Activated CD8-positive, alpha-beta memory T cell treated with anti-CD3 and anti-CD28 coated beads, Interleukin-2, amount 10 ng/mL, durations not matched to agents 7 days and 5 days (primary cell): ENCODE results near the gene GOLM1. TPM values are rescaled to one million over a fixed set of nuclear protein-coding genes. Genes with fewer than 3 reads are reported as not detected.

Source experiments
- ATAC-seq: fragments of 150-1000 bp; cut with Tn5 transposase; one replicate; pipeline ENCODE4 v1.10.0; 2021; ENCODE audit warnings: moderate library complexity
- CTCF ChIA-PET: fragments of 350-600 bp; sonication (Branson Sonifier 250); formaldehyde crosslinking; loops from one replicate; lab custom pipeline; 2021; ENCODE audit warnings: antibody characterized with exemption; lab: Charles Lee
- DNase-seq: peaks from one replicate; pipeline ENCODE4 v3.0.0-alpha.2; 2020
- H3K27ac Mint-ChIP-seq: one replicate; pipeline ENCODE4 v1.8.0; 2021; ENCODE audit warnings: mild to moderate bottlenecking, mixed read lengths
- H3K27me3 Mint-ChIP-seq: one replicate; pipeline ENCODE4 v1.8.0; 2021; ENCODE audit warnings: mixed read lengths
- H3K36me3 Mint-ChIP-seq: one replicate; pipeline ENCODE4 v1.8.0; 2021; ENCODE audit warnings: mild to moderate bottlenecking, mixed read lengths
- H3K4me1 Mint-ChIP-seq: one replicate; pipeline ENCODE4 v1.8.0; 2021; ENCODE audit warnings: mixed read lengths
- H3K4me3 Mint-ChIP-seq: one replicate; pipeline ENCODE4 v1.8.0; 2021; ENCODE audit warnings: mild to moderate bottlenecking, moderate library complexity, mixed read lengths
- H3K9me3 Mint-ChIP-seq: one replicate; pipeline ENCODE4 v1.8.0; 2022; ENCODE audit warnings: low read depth, mixed read lengths
- total RNA-seq, 2 experiments: library from RNA; stranded (reverse); gene quantifications; one replicate each; pipeline ENCODE4 v1.2.3, GENCODE V29; 2021

Gene GOLM1
- total RNA-seq, 2 experiments from 2014 or later: 3.0 to 5.5 TPM

DNA sequence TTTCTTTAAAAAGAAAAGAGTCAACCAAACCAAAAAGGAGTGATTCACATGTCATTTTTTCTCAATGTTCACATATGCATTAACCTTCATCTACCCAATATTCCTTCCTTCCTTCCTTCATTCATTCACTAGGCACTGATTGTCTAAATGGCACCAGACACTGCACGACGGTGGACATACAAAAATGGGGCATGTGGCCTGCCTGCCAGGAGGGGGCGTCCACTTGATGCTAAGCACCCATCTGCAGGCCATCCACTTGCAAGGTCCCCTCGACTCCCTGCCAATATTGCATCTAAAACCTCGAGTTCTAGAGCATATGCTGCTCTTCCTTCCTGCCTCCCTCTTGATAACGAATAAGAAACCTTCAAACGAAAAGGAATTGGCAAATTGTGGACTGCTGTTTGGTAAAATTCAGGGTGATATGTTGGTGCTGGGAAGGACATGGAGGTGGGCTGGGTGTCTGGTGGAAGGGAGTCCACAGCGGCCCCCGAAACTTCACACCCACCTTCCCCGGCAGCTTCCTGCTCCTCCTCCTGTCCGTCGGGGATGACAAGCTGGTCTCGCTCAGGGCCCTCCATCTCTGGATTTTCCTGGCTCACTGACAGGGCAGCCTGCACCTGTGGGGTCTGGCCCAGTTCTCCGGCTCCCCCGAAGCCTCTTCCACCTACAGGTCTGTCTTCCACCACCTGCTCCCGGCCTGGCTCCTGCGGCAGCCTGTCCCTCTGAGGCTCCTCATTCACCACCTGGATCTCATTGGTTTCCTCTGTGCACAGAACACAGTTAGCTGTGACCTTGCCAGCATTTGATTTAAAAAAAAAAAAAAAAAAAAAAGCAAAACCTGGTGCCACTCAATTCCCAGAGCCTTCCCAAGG, 64.3 kb downstream of the GOLM1 start:
- DNase-seq: no peak
- no peak overlapping the region for H3K4me3 Mint-ChIP-seq
- H3K9me3 Mint-ChIP-seq: no peaks in the 10 kb centered on the region

DNA sequence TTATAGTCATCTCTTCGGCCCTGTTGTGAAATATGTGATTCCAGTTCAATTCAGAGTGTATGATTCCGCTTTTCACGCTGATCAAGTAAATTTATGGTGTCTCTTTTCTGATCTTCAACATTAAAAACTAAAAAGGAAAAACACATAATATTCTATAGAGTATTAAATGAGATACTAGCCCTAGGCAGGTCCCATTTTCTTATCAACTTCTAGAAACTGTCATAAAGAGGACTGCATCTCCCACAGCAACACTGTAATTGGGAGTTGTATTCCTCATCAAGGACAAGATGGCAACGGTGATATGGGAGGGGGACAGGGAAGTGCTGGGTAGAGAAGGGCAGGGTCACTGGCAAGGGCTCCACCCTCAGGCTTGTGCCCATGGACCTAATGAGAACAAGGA, 71.6 kb downstream of the GOLM1 start:
- DNase-seq (no peak), ATAC-seq (no peak)
- Mint-ChIP-seq H3K36me3 (peaks cover 42% of the 10 kb centered on the region), H3K27me3 (no peaks in the 10 kb centered on the region), H3K9me3 (no peaks in the 10 kb centered on the region), H3K4me1 (peaks cover 8% of the 10 kb centered on the region), H3K4me3 (no peak overlapping the region), H3K27ac (no peak overlapping the region)
- CTCF ChIA-PET: no interaction called here

More for the DNA sequence above, 64.3 kb downstream of the GOLM1 start:
- ATAC-seq: no peak
- Mint-ChIP-seq H3K27me3 (no peaks in the 10 kb centered on the region), H3K27ac (no peak overlapping the region), H3K4me1 (no peaks in the 10 kb centered on the region), H3K36me3 (no peaks in the 10 kb centered on the region)
- CTCF ChIA-PET: interaction anchor here (0.7 kb wide), 1 partner anchor 12 kb away, joined by 3 read pairs; no protein-coding TSS in a partner anchor

DNA sequence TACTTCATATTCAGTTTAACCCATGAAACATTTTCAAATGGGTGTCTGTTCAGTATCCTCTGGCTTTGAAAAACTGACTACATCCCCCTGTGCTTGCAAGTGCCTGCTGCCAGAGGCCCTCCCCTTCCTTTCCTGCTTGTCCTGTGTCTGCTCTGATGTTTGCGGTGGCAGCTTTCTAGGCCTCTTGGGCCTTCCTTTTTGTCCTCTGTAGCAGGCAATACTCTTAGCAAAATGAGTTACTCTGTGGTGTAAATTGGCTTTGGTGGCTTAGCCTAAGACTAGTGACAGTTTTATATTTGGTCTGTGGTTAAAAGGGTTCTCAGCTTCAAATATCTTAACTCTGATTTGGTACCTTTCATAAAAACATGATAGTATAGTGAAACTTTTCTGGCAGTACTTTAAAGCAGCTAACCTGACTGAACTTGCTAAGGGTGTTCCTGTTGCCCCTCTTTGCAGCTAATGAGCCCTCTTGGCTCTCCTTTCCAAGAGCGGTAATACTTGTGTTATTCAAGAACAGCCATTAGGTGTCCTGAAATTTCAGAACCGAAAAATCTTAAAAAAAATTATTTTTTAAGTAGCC, 76.6 kb downstream of the GOLM1 start:
- H3K4me1 Mint-ChIP-seq: peaks cover 23% of the 10 kb centered on the region
- no peaks in the 10 kb centered on the region for H3K27me3 Mint-ChIP-seq
- H3K9me3 Mint-ChIP-seq: no peaks in the 10 kb centered on the region
- DNase-seq (peak; percentile 77), ATAC-seq (peak; percentile 91)
- H3K27ac Mint-ChIP-seq: peak overlapping the region; percentile 79
- H3K4me3 Mint-ChIP-seq: no peak overlapping the region
- CTCF ChIA-PET: interaction anchor here (0.9 kb wide), 1 partner anchor 78 kb away, joined by 3 read pairs; no protein-coding TSS in a partner anchor
- peaks cover 58% of the 10 kb centered on the region for H3K36me3 Mint-ChIP-seq

DNA sequence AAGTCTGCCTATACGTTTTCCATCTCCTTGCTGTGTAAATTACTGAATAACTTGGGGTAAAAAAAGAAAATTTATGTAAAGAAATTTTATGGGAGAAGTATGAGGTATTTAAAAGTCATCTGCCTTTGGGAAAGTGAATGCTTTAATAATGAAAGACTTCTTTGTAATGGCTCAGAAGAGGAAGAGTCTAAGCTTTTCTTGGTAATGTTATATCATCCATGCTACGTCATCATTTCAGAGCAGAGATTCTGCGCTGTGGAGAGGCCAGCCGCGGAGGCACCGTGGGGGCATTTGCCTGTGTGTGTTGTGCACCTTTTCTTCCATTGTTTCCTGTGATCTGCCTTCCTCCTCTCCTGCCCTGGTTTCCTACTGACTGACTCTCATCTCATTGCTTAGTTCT, 78.2 kb downstream of the GOLM1 start:
- CTCF ChIA-PET: interaction anchor here (0.8 to 1.2 kb wide), 2 partner anchors 8 to 14 kb away, joined by 3 read pairs; no protein-coding TSS in a partner anchor
- DNase-seq (no peak), ATAC-seq (no peak)
- Mint-ChIP-seq H3K4me3 (no peak overlapping the region), H3K9me3 (no peaks in the 10 kb centered on the region), H3K27ac (no peak overlapping the region), H3K4me1 (peaks cover 23% of the 10 kb centered on the region), H3K36me3 (peaks cover 62% of the 10 kb centered on the region), H3K27me3 (no peaks in the 10 kb centered on the region)

DNA sequence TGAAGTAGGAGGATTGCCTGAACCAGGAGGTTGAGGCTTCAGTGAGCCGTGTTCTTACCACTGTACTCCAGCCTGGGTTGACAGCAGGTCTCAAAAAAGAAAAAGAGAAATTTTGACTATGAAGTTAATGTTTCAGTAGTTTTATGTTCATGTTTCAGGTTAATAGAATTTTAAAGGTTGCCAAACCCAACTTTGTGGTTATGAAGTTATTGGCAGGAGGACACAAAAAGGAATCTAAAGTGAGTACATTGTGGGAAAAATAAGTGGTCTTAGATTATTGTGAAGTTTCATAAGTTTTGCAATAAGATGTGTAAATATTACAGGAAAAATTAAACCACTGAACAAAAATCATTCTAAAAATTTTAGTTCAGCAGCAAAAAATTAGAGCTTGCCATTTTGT, 78.6 kb downstream of the GOLM1 start:
- H3K4me3 Mint-ChIP-seq: no peak overlapping the region
- no peaks in the 10 kb centered on the region for H3K9me3 Mint-ChIP-seq
- no peak for DNase-seq
- H3K4me1 Mint-ChIP-seq: peaks cover 23% of the 10 kb centered on the region
- no peak for ATAC-seq
- H3K36me3 Mint-ChIP-seq: peaks cover 60% of the 10 kb centered on the region
- no peak overlapping the region for H3K27ac Mint-ChIP-seq
- H3K27me3 Mint-ChIP-seq: no peaks in the 10 kb centered on the region
- CTCF ChIA-PET: interaction anchor here (0.8 to 1.2 kb wide), 2 partner anchors 9 to 14 kb away, joined by 3 read pairs; no protein-coding TSS in a partner anchor

DNA sequence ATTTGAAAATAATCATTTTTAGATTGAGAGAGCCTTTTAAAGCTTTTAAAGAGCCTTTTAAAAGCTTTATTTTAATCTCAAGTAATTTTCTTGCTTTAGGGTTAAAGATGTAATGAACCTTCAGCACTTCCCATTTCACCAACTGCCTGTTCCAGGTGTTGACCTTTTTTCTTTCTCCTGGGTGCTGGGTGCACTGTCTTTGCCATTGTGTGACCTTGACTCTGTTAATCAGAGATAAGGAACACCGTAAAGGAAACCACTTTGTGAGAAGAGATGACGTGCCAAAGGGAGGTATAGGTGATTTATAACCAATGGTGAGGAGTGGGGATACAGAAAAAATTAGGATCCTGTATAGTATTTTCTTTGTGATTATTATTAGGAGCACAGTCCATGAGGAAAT, 90.2 kb downstream of the GOLM1 start:
- CTCF ChIA-PET: no interaction called here
- Mint-ChIP-seq H3K27me3 (no peaks in the 10 kb centered on the region), H3K36me3 (peaks cover 42% of the 10 kb centered on the region), H3K4me1 (no peaks in the 10 kb centered on the region), H3K27ac (no peak overlapping the region), H3K9me3 (peaks cover 5% of the 10 kb centered on the region), H3K4me3 (no peak overlapping the region)
- DNase-seq: no peak
- no peak for ATAC-seq

DNA sequence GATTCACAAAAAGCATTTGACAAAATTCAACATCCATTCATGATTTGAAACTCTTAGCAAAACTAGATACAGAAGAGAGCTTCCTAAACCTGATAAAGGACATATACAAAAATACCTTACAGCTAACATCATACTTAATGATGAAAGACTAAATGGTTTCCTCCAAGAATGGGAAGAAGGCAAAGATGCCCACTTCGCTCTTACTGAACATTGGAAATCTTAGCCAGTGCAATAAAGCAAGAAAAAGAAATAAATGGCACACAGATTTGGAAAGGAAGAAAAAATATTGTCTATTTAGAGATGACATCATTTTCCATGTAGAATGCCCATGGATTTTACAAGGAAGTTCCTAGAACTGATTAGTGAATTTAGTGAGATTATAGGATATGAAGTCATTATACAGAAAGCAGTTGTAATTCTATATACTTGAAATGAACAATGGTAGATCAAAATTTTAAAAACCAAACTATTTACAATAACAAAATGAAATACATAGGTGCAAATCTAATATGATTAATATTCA, 94.0 kb downstream of the GOLM1 start:
- CTCF ChIA-PET: no interaction called here
- Mint-ChIP-seq H3K4me1 (no peaks in the 10 kb centered on the region), H3K27ac (no peak overlapping the region), H3K9me3 (peaks cover 9% of the 10 kb centered on the region), H3K36me3 (peaks cover 67% of the 10 kb centered on the region), H3K27me3 (no peaks in the 10 kb centered on the region), H3K4me3 (no peak overlapping the region)
- DNase-seq (no peak), ATAC-seq (no peak)

DNA sequence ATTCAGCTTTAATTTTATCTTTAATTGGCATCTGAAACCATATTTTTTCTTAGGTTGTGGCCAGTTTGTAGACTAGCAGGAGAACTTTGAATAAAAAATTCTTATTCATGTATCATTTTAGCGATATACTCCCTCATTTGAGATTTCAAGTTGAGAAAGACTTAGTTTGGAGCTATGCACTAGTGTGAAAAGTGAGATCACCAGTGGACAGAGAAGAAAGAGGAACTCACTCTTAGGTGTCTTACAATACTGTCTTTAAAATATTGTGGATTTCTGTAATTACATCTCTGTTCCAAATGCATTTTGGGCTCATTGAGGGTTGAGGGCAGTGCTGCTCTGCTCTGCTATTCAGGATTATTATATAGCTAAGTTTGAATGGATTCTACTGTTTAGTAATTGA, 103.8 kb downstream of the GOLM1 start:
- Mint-ChIP-seq H3K27me3 (no peaks in the 10 kb centered on the region), H3K36me3 (peaks cover 41% of the 10 kb centered on the region), H3K4me3 (no peak overlapping the region), H3K9me3 (no peaks in the 10 kb centered on the region), H3K4me1 (no peaks in the 10 kb centered on the region), H3K27ac (no peak overlapping the region)
- ATAC-seq (no peak), DNase-seq (no peak)
- CTCF ChIA-PET: no interaction called here

DNA sequence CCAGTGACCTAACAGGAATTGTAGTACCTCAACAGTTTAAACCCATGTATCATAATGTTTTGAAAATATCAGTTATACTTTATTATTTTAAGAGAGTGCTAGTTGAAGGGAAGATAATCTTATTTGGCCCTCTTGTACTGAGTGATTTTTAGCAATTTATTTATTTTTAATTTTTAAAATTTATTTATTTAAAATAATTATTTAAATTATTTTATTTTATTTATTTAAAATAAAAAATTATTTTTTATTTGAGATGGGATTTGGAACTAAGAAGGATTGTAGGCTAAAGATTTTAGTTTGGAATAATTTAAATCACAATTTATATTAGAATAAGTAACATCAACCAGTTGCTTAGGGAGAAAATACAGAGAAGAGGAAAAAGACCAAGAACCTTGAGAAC, 104.3 kb downstream of the GOLM1 start:
- H3K27me3 Mint-ChIP-seq: no peaks in the 10 kb centered on the region
- no peaks in the 10 kb centered on the region for H3K9me3 Mint-ChIP-seq
- no peak for ATAC-seq
- peaks cover 38% of the 10 kb centered on the region for H3K36me3 Mint-ChIP-seq
- H3K4me1 Mint-ChIP-seq: no peaks in the 10 kb centered on the region
- H3K4me3 Mint-ChIP-seq: no peak overlapping the region
- DNase-seq: no peak
- CTCF ChIA-PET: no interaction called here
- no peak overlapping the region for H3K27ac Mint-ChIP-seq

DNA sequence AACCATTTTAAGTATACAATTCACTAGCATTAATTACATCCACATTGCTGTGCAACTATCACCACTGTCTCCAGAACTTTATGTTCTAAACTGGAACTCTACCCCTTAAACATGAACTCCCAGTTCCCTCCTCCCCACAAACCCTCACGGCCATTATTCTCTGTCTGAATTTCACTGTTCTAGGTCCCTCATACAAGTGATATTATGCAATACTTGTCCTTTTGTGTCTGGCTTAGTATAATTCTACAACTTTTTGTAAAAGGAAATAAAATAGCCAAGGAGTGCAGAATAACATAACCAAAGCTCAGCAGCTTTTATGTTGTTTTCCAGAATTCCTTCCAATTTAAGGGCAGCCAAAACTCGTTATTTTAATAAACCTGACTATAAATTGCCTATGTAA, 105.2 kb downstream of the GOLM1 start:
- DNase-seq: no peak

DNA sequence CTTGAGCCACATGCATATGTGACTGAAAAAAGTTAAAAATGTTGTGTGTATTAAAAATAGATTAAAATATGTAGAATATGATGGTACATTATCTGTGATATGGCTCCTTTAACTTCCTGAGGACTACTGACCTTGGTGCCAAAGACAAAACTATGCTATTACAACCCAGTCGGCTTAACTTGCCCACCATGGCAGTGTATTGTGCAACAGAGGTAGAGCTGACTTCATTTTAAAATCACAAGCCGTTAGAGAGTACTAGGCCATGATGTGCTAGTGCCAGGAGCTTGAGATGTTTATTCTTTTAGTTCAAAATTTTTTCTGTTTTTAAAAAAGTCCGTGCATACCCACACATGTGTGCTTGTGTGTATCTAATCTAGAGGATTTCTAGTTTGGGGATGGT, 112.1 kb downstream of the GOLM1 start:
- H3K27ac Mint-ChIP-seq: no peak overlapping the region
- H3K36me3 Mint-ChIP-seq: peaks cover 56% of the 10 kb centered on the region
- no peaks in the 10 kb centered on the region for H3K4me1 Mint-ChIP-seq
- no peaks in the 10 kb centered on the region for H3K27me3 Mint-ChIP-seq
- ATAC-seq: no peak
- H3K9me3 Mint-ChIP-seq: no peaks in the 10 kb centered on the region
- DNase-seq: no peak
- CTCF ChIA-PET: no interaction called here
- H3K4me3 Mint-ChIP-seq: no peak overlapping the region

More for the DNA sequence above, 105.2 kb downstream of the GOLM1 start:
- Mint-ChIP-seq H3K4me1 (no peaks in the 10 kb centered on the region), H3K27me3 (no peaks in the 10 kb centered on the region), H3K27ac (no peak overlapping the region), H3K36me3 (peaks cover 36% of the 10 kb centered on the region), H3K4me3 (no peak overlapping the region), H3K9me3 (no peaks in the 10 kb centered on the region)
- CTCF ChIA-PET: no interaction called here
- no peak for ATAC-seq

DNA sequence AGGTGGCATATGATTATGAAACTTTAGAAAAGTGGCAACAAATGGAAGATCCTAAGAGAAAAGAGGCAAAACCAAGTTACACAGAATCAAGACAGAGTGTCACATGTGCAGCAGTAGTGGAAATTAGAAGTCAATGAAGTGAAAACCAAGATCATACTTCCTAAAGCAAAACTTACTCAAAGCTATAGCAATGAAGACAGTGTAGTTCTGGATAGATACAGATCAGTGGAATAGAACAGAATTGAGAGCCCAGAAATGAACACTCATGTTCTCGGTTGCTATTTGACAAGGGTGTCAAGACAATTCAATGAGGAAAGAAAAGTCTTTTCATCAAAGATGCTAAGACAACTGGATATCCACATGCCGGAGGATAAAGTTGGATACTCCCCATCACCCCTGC, 114.9 kb downstream of the GOLM1 start:
- peaks cover 66% of the 10 kb centered on the region for H3K36me3 Mint-ChIP-seq
- H3K4me1 Mint-ChIP-seq: no peaks in the 10 kb centered on the region
- ATAC-seq (no peak), DNase-seq (no peak)
- CTCF ChIA-PET: no interaction called here
- no peak overlapping the region for H3K4me3 Mint-ChIP-seq
- H3K27me3 Mint-ChIP-seq: no peaks in the 10 kb centered on the region
- H3K27ac Mint-ChIP-seq: no peak overlapping the region
- no peaks in the 10 kb centered on the region for H3K9me3 Mint-ChIP-seq

DNA sequence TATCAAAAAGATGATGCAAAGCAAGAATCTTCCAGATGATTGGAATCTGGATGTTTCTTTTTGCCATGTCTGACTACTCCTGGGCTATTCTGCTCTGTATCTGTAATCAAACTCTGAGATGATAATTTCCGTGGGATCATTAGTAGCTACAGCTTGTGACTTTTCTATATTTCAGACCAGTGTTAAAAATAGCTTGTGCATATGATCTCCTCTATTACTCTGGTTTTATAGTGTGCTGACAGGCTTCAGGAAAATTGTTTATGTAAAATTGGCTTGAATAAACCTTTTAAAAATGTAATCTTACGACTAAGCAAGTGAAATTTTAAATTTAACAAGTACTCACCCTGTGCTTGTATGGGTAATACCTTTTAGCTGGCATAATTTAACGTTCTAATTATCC, 118.0 kb downstream of the GOLM1 start:
- no peak for DNase-seq
- Mint-ChIP-seq H3K27me3 (no peaks in the 10 kb centered on the region), H3K4me1 (no peaks in the 10 kb centered on the region), H3K27ac (no peak overlapping the region), H3K4me3 (no peak overlapping the region), H3K36me3 (peaks cover 67% of the 10 kb centered on the region), H3K9me3 (no peaks in the 10 kb centered on the region)
- ATAC-seq: no peak
- CTCF ChIA-PET: no interaction called here

DNA sequence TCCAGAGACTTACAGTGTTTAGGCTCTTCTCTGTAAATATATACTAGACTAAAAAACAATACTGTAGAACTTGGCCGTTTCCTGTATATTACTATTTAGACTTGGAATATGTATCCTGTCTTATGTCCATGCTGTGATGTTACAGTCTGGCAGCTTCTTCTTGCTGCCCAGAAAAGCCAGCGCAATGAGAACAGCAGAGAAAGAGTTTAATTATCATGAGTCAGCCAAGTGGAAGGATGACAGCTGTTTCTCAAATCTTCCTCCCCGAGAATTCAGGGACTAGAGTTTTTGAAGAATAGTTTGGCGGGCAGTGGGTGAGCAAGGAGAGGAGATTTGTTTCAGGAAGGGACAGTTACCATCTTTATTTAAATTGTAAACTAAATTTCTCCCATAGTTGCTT, 120.9 kb downstream of the GOLM1 start:
- Mint-ChIP-seq H3K27ac (no peak overlapping the region), H3K4me1 (no peaks in the 10 kb centered on the region), H3K4me3 (no peak overlapping the region), H3K27me3 (no peaks in the 10 kb centered on the region), H3K9me3 (no peaks in the 10 kb centered on the region), H3K36me3 (peaks cover 47% of the 10 kb centered on the region)
- DNase-seq (no peak), ATAC-seq (no peak)
- CTCF ChIA-PET: no interaction called here
